ENCODE measurements around the gene HSPA12B.

GRCh38 chr20:3693376-3693775, 39.1 kb upstream of the HSPA12B start:
- TF ChIP-seq CTCF (IDR thresholded peaks at IDR 0.05), result no peak
- no peak for TF ChIP-seq POLR2A (IDR thresholded peaks at IDR 0.05)

All from thyroid gland (tissue), 4 donors.